Measurements from ENCODE around the gene HRH1. TPM values are rescaled to one million over a fixed set of nuclear protein-coding genes. Genes with fewer than 3 reads are reported as not detected.
"Not testable (repeated sequence)": the region's sequence is repeated elsewhere in the genome, so short reads cannot be mapped to it uniquely, and the experiment has no call there.

Gene HRH1
- total RNA-seq, 4 donors from 2014 or later: 0.75 to 1.2 (median 0.98) TPM

DNA sequence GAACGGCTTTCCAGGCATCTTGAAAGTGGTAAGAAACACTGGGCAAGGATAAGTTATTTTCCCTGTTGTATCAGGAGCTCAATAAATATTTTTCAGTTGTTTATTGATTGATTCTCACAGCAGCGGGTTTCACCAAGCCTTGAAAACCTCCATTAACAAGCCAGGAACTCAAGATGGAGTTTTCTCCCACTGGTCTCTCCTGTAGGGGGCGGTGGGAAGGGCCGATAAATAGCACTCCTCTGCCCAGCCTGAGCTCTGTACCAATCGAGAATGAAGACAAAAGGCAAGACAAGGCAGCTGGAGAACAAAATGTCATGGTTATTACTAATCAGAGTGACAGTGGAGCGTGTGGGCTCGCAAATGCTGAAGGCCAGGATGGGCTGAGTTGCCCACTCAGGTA is 7.4 kb downstream of the HRH1 start:
- Histone ChIP-seq H3K9me3 (no peaks in the 10 kb centered on the region), H3K4me1 (peaks cover 0 to 7% of the 10 kb centered on the region in 2 donors), H3K27me3 (peaks cover 0 to 8% (median 5%) of the 10 kb centered on the region in 3 donors), H3K4me3 (no peak overlapping the region), H3K27ac (no peak overlapping the region), H3K36me3 (no peaks in the 10 kb centered on the region)
- DNase-seq (no peak), ATAC-seq (no peak)
- intact Hi-C loops (cut with DNase I; ENCODE audit: low total_unique reads): no loop called here
- in situ Hi-C loops (cut with MboI; ENCODE audit: low sequenced_read_pairs in 4 of 4): no loop called here
- TF ChIP-seq CTCF (IDR thresholded peaks at IDR 0.05 in 4 of 5, conservative IDR thresholded peaks at IDR 0.05 in 1 of 5) (no peak), POLR2A (IDR thresholded peaks at IDR 0.05) (no peak)

DNA sequence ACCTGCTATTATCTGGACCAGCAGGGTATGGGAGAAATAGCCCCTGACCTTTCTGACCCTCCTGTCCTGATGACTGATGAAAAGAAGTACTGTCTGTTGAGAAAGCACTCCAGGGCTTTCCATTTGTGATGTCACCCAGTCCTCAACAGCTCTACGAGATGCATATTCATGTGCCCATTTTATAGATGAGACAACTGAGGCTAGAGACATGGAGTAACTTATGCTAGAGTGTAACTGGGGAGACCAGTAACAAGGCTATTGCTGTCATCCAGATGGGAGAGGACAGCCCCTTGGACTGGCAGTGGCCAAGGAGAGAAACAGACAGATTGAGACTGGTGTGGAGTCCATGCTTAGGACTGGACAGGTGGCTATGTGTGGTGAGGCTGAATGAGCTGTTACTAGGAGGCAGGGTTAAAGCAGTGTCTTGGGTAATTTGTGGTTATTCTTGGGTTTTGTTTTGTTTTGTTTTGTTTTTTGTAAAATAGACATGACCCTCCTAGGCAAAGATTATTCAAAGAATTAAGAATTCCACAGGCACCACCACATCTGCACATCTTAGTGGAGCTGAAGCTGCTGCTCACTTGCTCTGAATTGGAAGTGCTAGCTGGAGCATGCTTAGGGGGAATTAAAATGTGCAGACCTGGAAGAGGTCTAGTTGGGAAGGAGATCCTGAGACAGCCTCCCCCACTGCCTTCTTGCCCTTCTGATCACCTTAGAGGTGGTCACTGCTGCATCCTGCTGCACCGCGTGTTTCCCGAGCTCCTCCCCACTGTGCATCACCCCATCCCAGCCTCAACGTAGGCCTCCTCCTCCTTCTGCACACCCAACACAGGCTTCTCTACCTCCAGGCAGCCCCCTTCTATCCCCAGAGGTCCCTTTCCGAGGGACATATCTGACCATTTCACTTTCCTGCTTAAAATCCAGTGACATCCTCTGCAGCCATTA is 8.4 kb downstream of the HRH1 start:
- H3K4me3 ChIP-seq: no peak overlapping the region
- no peaks in the 10 kb centered on the region for H3K9me3 ChIP-seq
- DNase-seq (no peak), ATAC-seq (no peak)
- no peaks in the 10 kb centered on the region for H3K36me3 ChIP-seq
- TF ChIP-seq POLR2A (IDR thresholded peaks at IDR 0.05) (no peak), CTCF (IDR thresholded peaks at IDR 0.05 in 4 of 5, conservative IDR thresholded peaks at IDR 0.05 in 1 of 5) (no peak)
- in situ Hi-C loops (cut with MboI; ENCODE audit: low sequenced_read_pairs in 4 of 4) (no loop called here), intact Hi-C loops (cut with DNase I; ENCODE audit: low total_unique reads) (no loop called here)
- peaks cover 0 to 7% of the 10 kb centered on the region in 2 donors for H3K4me1 ChIP-seq
- H3K27me3 ChIP-seq: peaks cover 0 to 5% (median 0%) of the 10 kb centered on the region in 3 donors
- no peak overlapping the region for H3K27ac ChIP-seq

DNA sequence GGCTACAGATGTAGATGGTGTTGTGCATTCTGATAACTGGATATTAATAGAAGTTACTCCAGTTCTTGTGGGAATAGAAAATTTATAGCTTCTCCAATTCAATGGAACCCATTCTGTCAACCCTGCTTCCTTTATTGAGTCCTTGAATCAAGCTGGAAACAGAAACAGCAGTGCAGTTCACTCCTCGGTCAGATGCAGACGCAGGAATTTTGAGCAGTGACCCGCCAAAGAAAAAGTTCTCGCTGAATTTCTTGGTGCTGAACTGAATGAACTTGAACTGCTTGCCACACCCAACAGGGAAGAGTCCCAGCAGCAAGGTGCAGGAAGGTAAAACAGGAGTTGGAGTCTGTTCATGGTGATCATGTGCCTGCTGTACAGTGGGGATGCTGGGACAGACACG is 10.3 kb downstream of the HRH1 start:
- DNase-seq: no peak
- Histone ChIP-seq H3K4me1 (no peaks in the 10 kb centered on the region), H3K9me3 (no peaks in the 10 kb centered on the region), H3K27ac (no peak overlapping the region), H3K36me3 (no peaks in the 10 kb centered on the region), H3K27me3 (peaks cover 0 to 2% (median 0%) of the 10 kb centered on the region in 3 donors), H3K4me3 (no peak overlapping the region)
- in situ Hi-C loops (cut with MboI; ENCODE audit: low sequenced_read_pairs in 4 of 4) (no loop called here), intact Hi-C loops (cut with DNase I; ENCODE audit: low total_unique reads) (no loop called here)
- ATAC-seq: no peak
- no peak for TF ChIP-seq POLR2A (IDR thresholded peaks at IDR 0.05)
- TF ChIP-seq CTCF (IDR thresholded peaks at IDR 0.05 in 4 of 5, conservative IDR thresholded peaks at IDR 0.05 in 1 of 5): no peak

GRCh38 chr3:11165476-11165875 is 11.2 kb downstream of the HRH1 start:
- no peak for ATAC-seq
- intact Hi-C loops (cut with DNase I; ENCODE audit: low total_unique reads): no loop called here

GRCh38 chr3:11166807-11167400 is 12.6 kb downstream of the HRH1 start:
- DNase-seq; ATAC-seq; H3K36me3 ChIP-seq; H3K27ac ChIP-seq; H3K4me1 ChIP-seq; H3K4me3 ChIP-seq; H3K9me3 ChIP-seq; H3K27me3 ChIP-seq; intact Hi-C loops (cut with DNase I; ENCODE audit: low total_unique reads); in situ Hi-C loops (cut with MboI; ENCODE audit: low sequenced_read_pairs in 4 of 4): not testable (repeated sequence)

More at GRCh38 chr3:11165476-11165875, 11.2 kb downstream of the HRH1 start:
- in situ Hi-C loops (cut with MboI; ENCODE audit: low sequenced_read_pairs in 4 of 4): no loop called here
- TF ChIP-seq CTCF (IDR thresholded peaks at IDR 0.05 in 4 of 5, conservative IDR thresholded peaks at IDR 0.05 in 1 of 5) (no peak), POLR2A (IDR thresholded peaks at IDR 0.05) (no peak)
- Histone ChIP-seq H3K27me3 (no peaks in the 10 kb centered on the region), H3K4me1 (no peaks in the 10 kb centered on the region), H3K27ac (no peak overlapping the region), H3K9me3 (no peaks in the 10 kb centered on the region), H3K4me3 (no peak overlapping the region), H3K36me3 (no peaks in the 10 kb centered on the region)
- no peak for DNase-seq
